GM12878 (cell line): ENCODE measurements around the gene RXRG.

ENCODE experiments used
- BHLHE40 ChIP-seq, 2 experiments: fragments of 450-650 bp in 1 of 2; IDR thresholded peaks; 2 replicates each; pipeline ENCODE4 v1.6.1; 2011 to 2017; ENCODE audit warnings: low read depth in 2 of 2, borderline replicate concordance in 1 of 2, improper control_type of control experiment in 1 of 2, low read length in 1 of 2, mild to moderate bottlenecking in 1 of 2
- CTCF ChIP-seq, 3 experiments: IDR thresholded peaks in 2 of 3; conservative IDR thresholded peaks in 1 of 3; 2 replicates each; pipeline ENCODE4 v1.5.1; 2011; ENCODE audit warnings: low read depth in 3 of 3, low read length in 3 of 3, mild to moderate bottlenecking in 3 of 3, control low read depth in 2 of 3, moderate library complexity in 2 of 3, inconsistent platforms in 1 of 3, mixed read lengths in 1 of 3; ENCODE audit not compliant: control insufficient read depth in 2 of 3, insufficient read depth in 1 of 3; ENCODE audit errors: extremely low read depth in 1 of 3
- EED ChIP-seq: sonication (generic); IDR thresholded peaks from 2 replicates; pipeline ENCODE4 v1.6.1; 2016; ENCODE audit warnings: antibody characterized with exemption, low read depth
- IKZF1 ChIP-seq: fragments of 450-650 bp; conservative IDR thresholded peaks from 2 replicates; pipeline ENCODE4 v1.6.1; 2017; ENCODE audit warnings: antibody characterized with exemption, mild to moderate bottlenecking
- JUND ChIP-seq: IDR thresholded peaks from 2 replicates; pipeline ENCODE4 v1.6.1; 2012; ENCODE audit warnings: low read depth, mild to moderate bottlenecking, low read length, improper control_type of control experiment, moderate library complexity
- NFIC ChIP-seq: IDR thresholded peaks from 2 replicates; pipeline ENCODE4 v1.6.1; 2012; ENCODE audit warnings: low read depth, mild to moderate bottlenecking, inconsistent platforms, low read length, moderate library complexity
- NR2C2 ChIP-seq: IDR thresholded peaks from 2 replicates; pipeline ENCODE4 v1.6.1; 2011; ENCODE audit warnings: borderline replicate concordance, low read depth; ENCODE audit not compliant: control insufficient read depth, insufficient read length
- POLR2A ChIP-seq: IDR thresholded peaks from 2 replicates; pipeline ENCODE4 v1.6.1; 2011; ENCODE audit warnings: low read depth, mild to moderate bottlenecking, low read length
- POLR2AphosphoS2 ChIP-seq: IDR thresholded peaks from 2 replicates; pipeline ENCODE4 v1.6.1; 2011; ENCODE audit warnings: low read depth, mild to moderate bottlenecking, low read length, improper control_type of control experiment, moderate library complexity
- POLR2AphosphoS5 ChIP-seq: IDR thresholded peaks from 2 replicates; pipeline ENCODE4 v1.6.1; 2011; ENCODE audit warnings: mild to moderate bottlenecking, low read length, inconsistent platforms
- SIX5 ChIP-seq: IDR thresholded peaks from 2 replicates; pipeline ENCODE4 v1.6.1; 2011; ENCODE audit warnings: mild to moderate bottlenecking, low read depth, low read length, moderate library complexity; ENCODE audit not compliant: severe bottlenecking
- SP1 ChIP-seq: IDR thresholded peaks from one replicate; pipeline ENCODE4 v1.6.1; 2011; ENCODE audit warnings: low read depth, low read length
- TF ChIP-seq, protein P1 (sequence below): IDR thresholded peaks from 2 replicates; pipeline ENCODE4 v1.6.1; 2011; ENCODE audit warnings: borderline replicate concordance, low read depth, mild to moderate bottlenecking, moderate library complexity, low read length; ENCODE audit not compliant: insufficient read depth, poor library complexity, severe bottlenecking

DNA sequence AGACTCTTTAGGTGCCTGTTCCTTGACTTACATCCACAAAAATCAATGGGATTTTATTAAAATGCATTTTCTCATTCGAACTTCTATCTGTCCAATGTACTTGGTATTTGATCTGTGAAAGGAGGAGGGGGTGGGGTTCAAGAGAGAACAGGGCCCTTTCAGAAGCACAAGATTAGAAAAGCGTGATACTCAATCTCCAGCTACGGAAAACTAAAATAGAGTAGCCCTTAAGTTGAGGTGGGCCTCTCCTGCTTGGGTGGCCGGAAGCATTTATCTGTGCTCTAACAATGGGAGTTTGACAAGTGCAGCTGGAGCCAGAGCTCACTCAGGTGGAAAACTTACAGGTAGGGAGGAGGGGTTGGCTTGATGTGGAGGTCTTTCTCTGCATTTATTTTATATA is 462 bp upstream of the RXRG start:
- TF ChIP-seq EED: no peak
- no peak for TF ChIP-seq NFIC
- TF ChIP-seq BHLHE40 (IDR thresholded peaks at IDR 0.05; ENCODE audit: borderline replicate concordance in 1 of 2, low read depth in 2 of 2, low read length in 1 of 2): no peak
- no peak for TF ChIP-seq CTCF (IDR thresholded peaks at IDR 0.05 in 2 of 3, conservative IDR thresholded peaks at IDR 0.05 in 1 of 3; ENCODE audit: control insufficient read depth in 2 of 3, extremely low read depth in 1 of 3, insufficient read depth in 1 of 3, low read depth in 3 of 3, low read length in 3 of 3)
- TF ChIP-seq NR2C2: no peak
- TF ChIP-seq POLR2AphosphoS5: no peak
- TF ChIP-seq JUND: no peak
- TF ChIP-seq IKZF1: no peak
- TF ChIP-seq POLR2AphosphoS2: no peak
- TF ChIP-seq, protein P1, sequence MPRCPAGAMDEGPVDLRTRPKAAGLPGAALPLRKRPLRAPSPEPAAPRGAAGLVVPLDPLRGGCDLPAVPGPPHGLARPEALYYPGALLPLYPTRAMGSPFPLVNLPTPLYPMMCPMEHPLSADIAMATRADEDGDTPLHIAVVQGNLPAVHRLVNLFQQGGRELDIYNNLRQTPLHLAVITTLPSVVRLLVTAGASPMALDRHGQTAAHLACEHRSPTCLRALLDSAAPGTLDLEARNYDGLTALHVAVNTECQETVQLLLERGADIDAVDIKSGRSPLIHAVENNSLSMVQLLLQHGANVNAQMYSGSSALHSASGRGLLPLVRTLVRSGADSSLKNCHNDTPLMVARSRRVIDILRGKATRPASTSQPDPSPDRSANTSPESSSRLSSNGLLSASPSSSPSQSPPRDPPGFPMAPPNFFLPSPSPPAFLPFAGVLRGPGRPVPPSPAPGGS: no peak
- no peak for TF ChIP-seq POLR2A
- TF ChIP-seq SP1: no peak
- TF ChIP-seq SIX5: no peak
